OCI-LY1 (cell line): ENCODE measurements around the gene TEX10.

Experiments used
- H2AFZ ChIP-seq: fragments of 200-600 bp; sonication (generic), shearing (Covaris generic); 2 replicates; pipeline ENCODE4 v1.6.0; 2014; ENCODE audit warnings: antibody characterized with exemption, mild to moderate bottlenecking, low read length
- H3F3A ChIP-seq: fragments of 200-600 bp; sonication (generic), shearing (Covaris generic); 2 replicates; pipeline ENCODE4 v1.6.0; 2014; ENCODE audit warnings: mild to moderate bottlenecking, antibody characterized with exemption, low read length, moderate library complexity; ENCODE audit not compliant: insufficient read depth
- H3K27ac ChIP-seq: fragments of 200-600 bp; sonication (generic); 2 replicates; pipeline ENCODE4 v1.5.1; 2014; ENCODE audit warnings: low read length, mixed run types, mild to moderate bottlenecking, low read depth; ENCODE audit not compliant: poor library complexity, severe bottlenecking
- H3K27me3 ChIP-seq: fragments of 200-600 bp; sonication (generic); 2 replicates; pipeline ENCODE4 v1.6.0; 2014; ENCODE audit warnings: antibody characterized with exemption, mild to moderate bottlenecking, low read length, moderate library complexity; ENCODE audit not compliant: insufficient read depth
- H3K36me3 ChIP-seq: fragments of 200-600 bp; sonication (generic); 2 replicates; pipeline ENCODE4 v1.6.1; 2014; ENCODE audit warnings: mild to moderate bottlenecking, antibody characterized with exemption, low read length, moderate library complexity, mixed read lengths; ENCODE audit not compliant: insufficient read depth
- H3K4me1 ChIP-seq: fragments of 200-600 bp; sonication (generic); 2 replicates; pipeline ENCODE4 v1.5.1; 2014; ENCODE audit warnings: mild to moderate bottlenecking, low read length, moderate library complexity; ENCODE audit not compliant: insufficient read depth, severe bottlenecking
- H3K4me2 ChIP-seq: fragments of 200-600 bp; sonication (generic), shearing (Covaris generic); 2 replicates; pipeline ENCODE4 v1.6.1; 2014; ENCODE audit warnings: low read length
- H3K4me3 ChIP-seq: fragments of 200-600 bp; sonication (generic); 2 replicates; pipeline ENCODE4 v1.5.1; 2014; ENCODE audit warnings: low read length, low read depth, mild to moderate bottlenecking, mixed read lengths; ENCODE audit not compliant: poor library complexity, severe bottlenecking
- H3K79me2 ChIP-seq: fragments of 200-600 bp; shearing (Covaris generic); 2 replicates; pipeline ENCODE4 v1.6.1; 2016; ENCODE audit warnings: mixed run types, low read length, mixed read lengths; ENCODE audit not compliant: insufficient read depth
- H3K9ac ChIP-seq: fragments of 200-600 bp; sonication (generic), shearing (Covaris generic); 2 replicates; pipeline ENCODE4 v1.6.1; 2014; ENCODE audit warnings: mild to moderate bottlenecking, low read length, mixed read lengths
- H3K9me2 ChIP-seq: fragments of 200-600 bp; sonication (generic), shearing (Covaris generic); 2 replicates; pipeline ENCODE4 v1.6.1; 2014; ENCODE audit warnings: low read depth, mild to moderate bottlenecking, low read length, mixed read lengths
- H3K9me3 ChIP-seq: fragments of 200-600 bp; shearing (Covaris generic); 2 replicates; pipeline ENCODE4 v1.6.1; 2014; ENCODE audit warnings: low read length, mixed read lengths
- H4K20me1 ChIP-seq: fragments of 200-600 bp; sonication (generic), shearing (Covaris generic); 2 replicates; pipeline ENCODE4 v1.6.0; 2016; ENCODE audit warnings: mild to moderate bottlenecking, low read length; ENCODE audit not compliant: insufficient read depth
- EZH2 ChIP-seq: fragments of 200-600 bp; sonication (generic), shearing (Covaris generic); IDR thresholded peaks from 2 replicates; pipeline ENCODE4 v1.8.0; 2017; ENCODE audit warnings: borderline replicate concordance, mixed run types, mild to moderate bottlenecking, antibody characterized with exemption, low read length, moderate library complexity, mixed read lengths
- TF ChIP-seq, protein P1 (sequence below): fragments of 200-600 bp; sonication (generic), shearing (Covaris generic); IDR thresholded peaks from 2 replicates; pipeline ENCODE4 v1.5.1; 2017; ENCODE audit warnings: mild to moderate bottlenecking, antibody characterized with exemption, low read length, moderate library complexity, mixed read lengths

The TEX10 gene

GRCh38 chr9:100303747-100304146 is 49.0 kb downstream of the TEX10 start:
- H3K4me3 ChIP-seq: no peak overlapping the region
- H3K9me2 ChIP-seq: no peaks in the 10 kb centered on the region
- TF ChIP-seq, protein P1, sequence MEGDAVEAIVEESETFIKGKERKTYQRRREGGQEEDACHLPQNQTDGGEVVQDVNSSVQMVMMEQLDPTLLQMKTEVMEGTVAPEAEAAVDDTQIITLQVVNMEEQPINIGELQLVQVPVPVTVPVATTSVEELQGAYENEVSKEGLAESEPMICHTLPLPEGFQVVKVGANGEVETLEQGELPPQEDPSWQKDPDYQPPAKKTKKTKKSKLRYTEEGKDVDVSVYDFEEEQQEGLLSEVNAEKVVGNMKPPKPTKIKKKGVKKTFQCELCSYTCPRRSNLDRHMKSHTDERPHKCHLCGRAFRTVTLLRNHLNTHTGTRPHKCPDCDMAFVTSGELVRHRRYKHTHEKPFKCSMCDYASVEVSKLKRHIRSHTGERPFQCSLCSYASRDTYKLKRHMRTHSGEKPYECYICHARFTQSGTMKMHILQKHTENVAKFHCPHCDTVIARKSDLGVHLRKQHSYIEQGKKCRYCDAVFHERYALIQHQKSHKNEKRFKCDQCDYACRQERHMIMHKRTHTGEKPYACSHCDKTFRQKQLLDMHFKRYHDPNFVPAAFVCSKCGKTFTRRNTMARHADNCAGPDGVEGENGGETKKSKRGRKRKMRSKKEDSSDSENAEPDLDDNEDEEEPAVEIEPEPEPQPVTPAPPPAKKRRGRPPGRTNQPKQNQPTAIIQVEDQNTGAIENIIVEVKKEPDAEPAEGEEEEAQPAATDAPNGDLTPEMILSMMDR: no peak
- TF ChIP-seq EZH2: no peak
- no peak overlapping the region for H3K9ac ChIP-seq
- no peaks in the 10 kb centered on the region for H3K4me1 ChIP-seq
- H3K27ac ChIP-seq: no peak overlapping the region
- no peaks in the 10 kb centered on the region for H4K20me1 ChIP-seq
- H3K27me3 ChIP-seq: no peaks in the 10 kb centered on the region
- H2AFZ ChIP-seq: no peak overlapping the region
- H3K36me3 ChIP-seq: peaks cover 99% of the 10 kb centered on the region
- H3K79me2 ChIP-seq: no peaks in the 10 kb centered on the region
- H3F3A ChIP-seq: no peaks in the 10 kb centered on the region
- H3K4me2 ChIP-seq: no peak overlapping the region
- H3K9me3 ChIP-seq: peaks cover 2% of the 10 kb centered on the region; the same call in 1 of the 2 replicates

DNA sequence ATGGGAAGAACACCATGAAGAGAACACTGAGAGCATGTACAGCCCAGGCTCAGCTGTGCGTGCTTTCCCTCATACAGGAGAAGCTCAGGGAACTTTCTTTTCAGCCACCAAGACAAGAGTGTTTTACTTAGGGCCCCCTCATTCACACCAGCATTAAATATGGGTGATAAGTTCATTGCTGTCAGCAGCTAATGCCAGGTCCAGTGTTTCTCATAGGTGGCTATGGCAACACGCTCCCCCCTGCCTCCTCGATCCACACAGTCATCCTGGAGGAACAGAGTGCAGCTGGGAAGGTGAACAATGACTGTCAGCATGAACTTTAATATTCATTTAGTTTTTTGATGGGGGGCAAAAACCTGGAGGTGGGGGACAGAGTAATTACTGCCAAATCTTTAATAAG is 54.4 kb downstream of the TEX10 start:
- H3K4me1 ChIP-seq: no peaks in the 10 kb centered on the region
- no peak overlapping the region for H3K27ac ChIP-seq
- no peaks in the 10 kb centered on the region for H3K9me2 ChIP-seq
- H3K9ac ChIP-seq: no peak overlapping the region
- no peaks in the 10 kb centered on the region for H3K79me2 ChIP-seq
- H3K27me3 ChIP-seq: no peaks in the 10 kb centered on the region
- TF ChIP-seq, protein P1: no peak
- no peak for TF ChIP-seq EZH2
- no peaks in the 10 kb centered on the region for H4K20me1 ChIP-seq
- H3K4me2 ChIP-seq: no peak overlapping the region
- no peak overlapping the region for H2AFZ ChIP-seq
- no peaks in the 10 kb centered on the region for H3K9me3 ChIP-seq
- no peak overlapping the region for H3K4me3 ChIP-seq
- no peaks in the 10 kb centered on the region for H3F3A ChIP-seq
- H3K36me3 ChIP-seq: peaks cover 70% of the 10 kb centered on the region

DNA sequence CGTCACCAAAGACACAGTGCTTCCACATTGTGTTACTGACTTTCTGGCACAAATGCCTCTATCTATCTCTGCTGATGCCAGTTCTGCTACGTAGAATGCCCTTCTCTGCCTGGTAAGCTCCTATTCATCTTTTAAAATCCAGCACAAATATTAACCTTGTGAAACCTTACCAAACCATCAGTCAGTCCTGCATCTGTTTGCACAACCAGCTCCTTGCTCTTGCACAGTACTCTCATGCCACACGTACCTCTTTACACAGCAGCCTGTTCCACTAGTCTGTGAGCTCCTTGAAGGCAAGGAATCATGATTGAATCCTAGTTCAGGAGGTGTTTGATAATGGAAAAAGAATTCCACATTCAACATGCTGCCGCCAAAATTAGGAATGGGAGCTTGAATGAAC is 56.3 kb downstream of the TEX10 start:
- Histone ChIP-seq H3K9me2 (no peaks in the 10 kb centered on the region), H3K9ac (no peak overlapping the region), H3K4me2 (no peak overlapping the region), H3K4me3 (no peak overlapping the region), H3K9me3 (no peaks in the 10 kb centered on the region), H3K4me1 (no peaks in the 10 kb centered on the region), H3K36me3 (peaks cover 69% of the 10 kb centered on the region), H4K20me1 (no peaks in the 10 kb centered on the region), H3F3A (no peaks in the 10 kb centered on the region), H2AFZ (no peak overlapping the region), H3K27me3 (no peaks in the 10 kb centered on the region), H3K27ac (no peak overlapping the region), H3K79me2 (no peaks in the 10 kb centered on the region)
- TF ChIP-seq EZH2: no peak
- TF ChIP-seq, protein P1: no peak
